ENCODE results near the gene HVCN1.

Gene HVCN1

DNA sequence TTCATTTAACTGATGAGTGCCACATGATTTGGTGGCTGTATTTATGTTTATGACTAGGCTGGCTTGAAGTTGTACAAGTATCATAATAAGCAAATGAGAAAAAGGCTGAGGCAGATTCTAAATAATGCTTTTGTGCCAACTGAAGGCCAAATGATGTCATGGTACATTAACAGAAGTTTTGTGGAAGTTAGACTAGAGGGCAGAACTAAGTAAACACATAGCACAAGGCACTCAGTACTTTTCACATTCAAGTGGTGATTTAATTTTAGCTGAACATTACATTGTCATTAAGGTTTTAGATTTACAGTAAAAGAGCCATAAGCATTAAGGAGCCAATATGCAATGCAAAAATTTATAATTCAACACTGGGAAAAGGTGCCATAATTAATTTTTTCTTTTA lies 32.7 kb upstream of the HVCN1 start:
- TF ChIP-seq POLR2AphosphoS5 (IDR thresholded peaks at IDR 0.05; ENCODE audit: low read depth, low read length) (no peak), SIN3A (IDR thresholded peaks at IDR 0.05; ENCODE audit: borderline replicate concordance, insufficient read depth, low read length) (no peak), FOXP2 (optimal IDR thresholded peaks at IDR 0.05; ENCODE audit: borderline replicate concordance, extremely low read depth, extremely low read length, insufficient read depth) (no peak), TAF1 (IDR thresholded peaks at IDR 0.05; ENCODE audit: borderline replicate concordance, insufficient read depth, low read length) (no peak)
- TF ChIP-seq, protein P1, sequence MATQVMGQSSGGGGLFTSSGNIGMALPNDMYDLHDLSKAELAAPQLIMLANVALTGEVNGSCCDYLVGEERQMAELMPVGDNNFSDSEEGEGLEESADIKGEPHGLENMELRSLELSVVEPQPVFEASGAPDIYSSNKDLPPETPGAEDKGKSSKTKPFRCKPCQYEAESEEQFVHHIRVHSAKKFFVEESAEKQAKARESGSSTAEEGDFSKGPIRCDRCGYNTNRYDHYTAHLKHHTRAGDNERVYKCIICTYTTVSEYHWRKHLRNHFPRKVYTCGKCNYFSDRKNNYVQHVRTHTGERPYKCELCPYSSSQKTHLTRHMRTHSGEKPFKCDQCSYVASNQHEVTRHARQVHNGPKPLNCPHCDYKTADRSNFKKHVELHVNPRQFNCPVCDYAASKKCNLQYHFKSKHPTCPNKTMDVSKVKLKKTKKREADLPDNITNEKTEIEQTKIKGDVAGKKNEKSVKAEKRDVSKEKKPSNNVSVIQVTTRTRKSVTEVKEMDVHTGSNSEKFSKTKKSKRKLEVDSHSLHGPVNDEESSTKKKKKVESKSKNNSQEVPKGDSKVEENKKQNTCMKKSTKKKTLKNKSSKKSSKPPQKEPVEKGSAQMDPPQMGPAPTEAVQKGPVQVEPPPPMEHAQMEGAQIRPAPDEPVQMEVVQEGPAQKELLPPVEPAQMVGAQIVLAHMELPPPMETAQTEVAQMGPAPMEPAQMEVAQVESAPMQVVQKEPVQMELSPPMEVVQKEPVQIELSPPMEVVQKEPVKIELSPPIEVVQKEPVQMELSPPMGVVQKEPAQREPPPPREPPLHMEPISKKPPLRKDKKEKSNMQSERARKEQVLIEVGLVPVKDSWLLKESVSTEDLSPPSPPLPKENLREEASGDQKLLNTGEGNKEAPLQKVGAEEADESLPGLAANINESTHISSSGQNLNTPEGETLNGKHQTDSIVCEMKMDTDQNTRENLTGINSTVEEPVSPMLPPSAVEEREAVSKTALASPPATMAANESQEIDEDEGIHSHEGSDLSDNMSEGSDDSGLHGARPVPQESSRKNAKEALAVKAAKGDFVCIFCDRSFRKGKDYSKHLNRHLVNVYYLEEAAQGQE (IDR thresholded peaks at IDR 0.05; ENCODE audit: insufficient read depth in 1 of 2, low read depth in 2 of 2, low read length in 2 of 2): no peak

DNA sequence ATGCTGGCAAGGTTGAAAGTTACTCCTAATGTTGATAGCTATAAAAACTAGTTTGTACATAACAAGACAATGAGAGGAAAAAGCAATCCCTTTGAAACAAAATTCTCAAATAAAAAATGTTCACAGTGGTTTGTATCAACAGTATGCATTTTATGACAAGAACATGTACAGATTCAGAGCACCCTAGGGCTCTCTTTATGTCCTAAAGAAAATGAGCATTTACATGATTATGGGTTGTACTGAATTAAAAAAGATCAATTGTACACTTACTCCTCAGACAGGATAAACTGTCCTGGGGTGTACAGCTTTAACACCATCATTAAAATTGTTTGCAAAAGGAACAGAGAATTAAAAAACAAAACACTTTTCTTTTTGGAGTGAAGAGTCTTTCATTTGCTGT lies 31.6 kb upstream of the HVCN1 start:
- TF ChIP-seq SIN3A (IDR thresholded peaks at IDR 0.05; ENCODE audit: borderline replicate concordance, insufficient read depth, low read length): no peak
- TF ChIP-seq, protein P1 (IDR thresholded peaks at IDR 0.05; ENCODE audit: insufficient read depth in 1 of 2, low read depth in 2 of 2, low read length in 2 of 2): no peak
- TF ChIP-seq POLR2AphosphoS5 (IDR thresholded peaks at IDR 0.05; ENCODE audit: low read depth, low read length): no peak
- no peak for TF ChIP-seq TAF1 (IDR thresholded peaks at IDR 0.05; ENCODE audit: borderline replicate concordance, insufficient read depth, low read length)

DNA sequence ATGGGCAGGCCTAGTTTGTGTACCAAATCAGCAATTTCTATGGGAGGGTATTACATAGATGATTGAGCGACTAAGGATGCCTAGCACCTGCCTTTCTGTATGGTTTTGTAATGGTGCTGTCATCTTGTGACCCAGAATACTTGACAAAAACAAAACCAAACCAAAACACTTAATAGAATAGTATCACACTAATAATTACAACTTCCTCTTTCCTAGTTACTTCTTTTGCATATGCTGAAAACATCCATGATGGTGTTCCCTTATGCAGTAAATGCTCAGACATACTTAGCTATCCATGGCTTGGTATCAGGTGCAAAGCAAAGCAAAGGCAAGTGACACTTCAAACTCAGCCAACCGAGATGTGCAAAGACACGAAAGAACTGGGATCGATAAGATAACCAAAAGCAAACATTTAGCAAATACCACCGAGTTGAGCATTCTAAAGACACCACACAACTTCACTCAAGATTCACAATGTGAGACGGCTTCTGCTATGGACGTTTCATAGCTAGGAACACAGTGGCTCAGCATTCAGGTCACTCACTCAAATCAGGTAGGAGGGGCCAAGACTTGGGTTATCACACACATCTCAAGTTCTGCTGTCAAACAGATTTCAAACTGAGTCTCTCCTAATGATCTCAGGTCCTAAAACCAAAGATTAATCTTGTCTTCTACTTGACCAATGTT lies 29.4 kb upstream of the HVCN1 start:
- no peak for TF ChIP-seq POLR2AphosphoS5 (IDR thresholded peaks at IDR 0.05; ENCODE audit: low read depth, low read length)
- TF ChIP-seq, protein P1 (IDR thresholded peaks at IDR 0.05; ENCODE audit: insufficient read depth in 1 of 2, low read depth in 2 of 2, low read length in 2 of 2): no peak
- no peak for TF ChIP-seq SIN3A (IDR thresholded peaks at IDR 0.05; ENCODE audit: borderline replicate concordance, insufficient read depth, low read length)
- no peak for TF ChIP-seq FOXP2 (optimal IDR thresholded peaks at IDR 0.05; ENCODE audit: borderline replicate concordance, extremely low read depth, extremely low read length, insufficient read depth)
- TF ChIP-seq TAF1 (IDR thresholded peaks at IDR 0.05; ENCODE audit: borderline replicate concordance, insufficient read depth, low read length): no peak

DNA sequence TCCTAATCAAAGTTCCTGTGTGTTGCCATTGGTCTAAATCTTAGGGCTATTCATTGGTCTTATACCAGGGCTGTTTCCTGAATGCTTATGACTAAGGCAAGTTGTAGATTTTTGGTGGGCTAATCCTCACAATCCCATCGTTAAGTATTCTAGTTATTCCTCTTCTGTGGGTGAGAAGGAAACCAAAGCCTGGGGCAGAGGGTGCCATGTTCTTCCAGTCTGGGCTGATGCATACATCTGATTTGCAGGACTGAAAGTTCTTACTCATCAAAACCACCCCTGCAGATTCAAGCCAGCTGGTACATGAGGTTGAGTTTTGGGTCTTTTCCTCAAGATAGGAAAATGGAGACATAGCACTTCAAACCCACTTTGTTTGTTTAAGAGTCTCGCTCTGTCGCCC lies 28.1 kb upstream of the HVCN1 start:
- TF ChIP-seq POLR2AphosphoS5 (IDR thresholded peaks at IDR 0.05; ENCODE audit: low read depth, low read length) (0 out of 2 replicates have a peak, but pooled peaks have one; percentile 14), FOXP2 (optimal IDR thresholded peaks at IDR 0.05; ENCODE audit: borderline replicate concordance, extremely low read depth, extremely low read length, insufficient read depth) (no peak)

DNA sequence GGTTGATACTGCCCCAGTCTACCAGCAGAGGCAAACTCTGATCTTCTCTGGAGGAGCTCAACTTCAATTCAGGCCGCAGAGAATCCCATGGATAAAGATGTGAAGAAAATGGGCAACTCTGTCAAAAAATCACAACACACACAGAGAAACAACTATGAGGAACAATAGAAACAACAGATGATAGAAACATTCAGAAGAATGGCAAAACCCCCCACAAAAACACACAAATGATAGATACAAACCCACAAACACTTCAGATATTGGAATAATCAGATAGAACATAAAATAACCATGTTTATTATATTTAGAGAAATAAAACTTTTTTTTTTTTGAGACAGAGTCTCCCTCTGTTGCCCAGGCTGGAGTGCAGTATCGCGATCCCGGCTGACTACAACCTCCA lies 20.0 kb upstream of the HVCN1 start:
- TF ChIP-seq TAF1 (IDR thresholded peaks at IDR 0.05; ENCODE audit: borderline replicate concordance, insufficient read depth, low read length) (no peak), FOXP2 (optimal IDR thresholded peaks at IDR 0.05; ENCODE audit: borderline replicate concordance, extremely low read depth, extremely low read length, insufficient read depth) (no peak), POLR2AphosphoS5 (IDR thresholded peaks at IDR 0.05; ENCODE audit: low read depth, low read length) (no peak), SIN3A (IDR thresholded peaks at IDR 0.05; ENCODE audit: borderline replicate concordance, insufficient read depth, low read length) (no peak)
- TF ChIP-seq, protein P1 (IDR thresholded peaks at IDR 0.05; ENCODE audit: insufficient read depth in 1 of 2, low read depth in 2 of 2, low read length in 2 of 2): no peak

Data from PFSK-1 (cell line).